Measurements from ENCODE around the gene PDK1. TPM values are rescaled to one million over a fixed set of nuclear protein-coding genes. Genes with fewer than 3 reads are reported as not detected.

Gene PDK1
- total RNA-seq, 1 experiment from 2014 or later = 11.7 TPM

- no peaks in the 10 kb centered on the region for H3K9me3 ChIP-seq (ENCODE audit: control insufficient read depth, insufficient read depth, low read depth, low read length)
- TF ChIP-seq TCF7L2 (IDR thresholded peaks at IDR 0.05; ENCODE audit: low read depth, low read length) = no peak
- TF ChIP-seq REST (IDR thresholded peaks at IDR 0.05; ENCODE audit: insufficient read depth in 1 of 2, low read depth in 2 of 2, low read length in 1 of 2) = no peak
- no peak for TF ChIP-seq SIN3A (IDR thresholded peaks at IDR 0.05; ENCODE audit: borderline replicate concordance, insufficient read depth, low read depth, low read length)
- TF ChIP-seq POLR2AphosphoS5 (IDR thresholded peaks at IDR 0.05; ENCODE audit: low read depth, low read length) = no peak
- no peak for TF ChIP-seq CTCF (IDR thresholded peaks at IDR 0.05)
- H3K4me1 ChIP-seq (ENCODE audit: control insufficient read depth, insufficient read depth, low read length) = no peaks in the 10 kb centered on the region
- TSS peak; percentile 43 for BruUV-seq (replicated peaks)
- ATAC-seq (no peak), DNase-seq (ENCODE audit: low read depth, low spot score) (no peak)
- no peaks in the 10 kb centered on the region for H3K27me3 ChIP-seq (ENCODE audit: control insufficient read depth, insufficient read depth, low read length)
- intact Hi-C loops (cut with micrococcal nuclease; ENCODE audit: unreplicated experiment) (no loop called here), in situ Hi-C loops (cut with HindIII; ENCODE audit: low pct_unique_long_range_greater_than_20kb, low sequenced_read_pairs) (no loop called here)
- ChIA-PET CTCF (no interaction called here), POLR2A (interaction anchor here (0.6 kb wide), 1 partner anchor 466 kb away, joined by 3 read pairs; no protein-coding TSS in a partner anchor)
- no peak overlapping the region for H3K4me3 ChIP-seq (ENCODE audit: low read depth in 2 of 2, low read length in 2 of 2)
- peaks cover 14% of the 10 kb centered on the region for H3K36me3 ChIP-seq (ENCODE audit: control insufficient read depth, insufficient read depth, low read length)
- no peak overlapping the region for H3K27ac ChIP-seq (ENCODE audit: low read length)
Observed at GRCh38 chr2:172596776-172597175, 40.9 kb downstream of the PDK1 start.

GRCh38 chr2:172597176-172597842 is 41.4 kb downstream of the PDK1 start:
- no peak for DNase-seq (ENCODE audit: low read depth, low spot score)
- ChIA-PET POLR2A (interaction anchor here (0.6 kb wide), 1 partner anchor 467 kb away, joined by 3 read pairs; no protein-coding TSS in a partner anchor), CTCF (interaction anchor here (0.5 kb wide), 1 partner anchor 173 kb away, joined by 10 read pairs; no protein-coding TSS in a partner anchor)
- no peaks in the 10 kb centered on the region for H3K27me3 ChIP-seq (ENCODE audit: control insufficient read depth, insufficient read depth, low read length)
- H3K9me3 ChIP-seq (ENCODE audit: control insufficient read depth, insufficient read depth, low read depth, low read length) = no peaks in the 10 kb centered on the region
- H3K27ac ChIP-seq (ENCODE audit: low read length) = no peak overlapping the region
- in situ Hi-C loops (cut with HindIII; ENCODE audit: low pct_unique_long_range_greater_than_20kb, low sequenced_read_pairs) = no loop called here
- H3K36me3 ChIP-seq (ENCODE audit: control insufficient read depth, insufficient read depth, low read length) = peaks cover 14% of the 10 kb centered on the region
- no TSS peak for BruUV-seq (replicated peaks)
- no peak overlapping the region for H3K4me3 ChIP-seq (ENCODE audit: low read depth in 2 of 2, low read length in 2 of 2)
- H3K4me1 ChIP-seq (ENCODE audit: control insufficient read depth, insufficient read depth, low read length) = no peaks in the 10 kb centered on the region
- intact Hi-C loops (cut with micrococcal nuclease; ENCODE audit: unreplicated experiment) = no loop called here
- TF ChIP-seq CTCF (IDR thresholded peaks at IDR 0.05) (no peak), REST (IDR thresholded peaks at IDR 0.05; ENCODE audit: insufficient read depth in 1 of 2, low read depth in 2 of 2, low read length in 1 of 2) (no peak), SIN3A (IDR thresholded peaks at IDR 0.05; ENCODE audit: borderline replicate concordance, insufficient read depth, low read depth, low read length) (no peak), TCF7L2 (IDR thresholded peaks at IDR 0.05; ENCODE audit: low read depth, low read length) (no peak), POLR2AphosphoS5 (IDR thresholded peaks at IDR 0.05; ENCODE audit: low read depth, low read length) (no peak)
- ATAC-seq = no peak
